Endodermal cell (in vitro differentiated cells): ENCODE results near the gene TENT5C. TPM values are rescaled to one million over a fixed set of nuclear protein-coding genes. Genes with fewer than 3 reads are reported as not detected.

Experiments used
- DNase-seq: peaks from one replicate; pipeline ENCODE4 v3.0.0-alpha.2; 2017
- H3K27ac ChIP-seq: 2 replicates; pipeline ENCODE4 v1.5.1; 2013; ENCODE audit warnings: mild to moderate bottlenecking, low read depth, low read length, moderate library complexity
- H3K27me3 ChIP-seq: 2 replicates; pipeline ENCODE4 v1.6.1; 2013; ENCODE audit warnings: mild to moderate bottlenecking, low read length, moderate library complexity; ENCODE audit not compliant: insufficient read depth, control insufficient read depth, poor library complexity, severe bottlenecking
- H3K36me3 ChIP-seq: 2 replicates; pipeline ENCODE4 v1.7.0; 2013; ENCODE audit warnings: mild to moderate bottlenecking, low read length, moderate library complexity; ENCODE audit not compliant: control insufficient read depth, insufficient read depth
- H3K4me1 ChIP-seq: one replicate; pipeline ENCODE4 v1.7.0; 2013; ENCODE audit warnings: low read length; ENCODE audit not compliant: control insufficient read depth, insufficient read depth
- H3K4me3 ChIP-seq: 2 replicates; pipeline ENCODE4 v1.5.1; 2013; ENCODE audit warnings: mild to moderate bottlenecking, low read length, moderate library complexity
- H3K9ac ChIP-seq: 2 replicates; pipeline ENCODE4 v1.6.1; 2013; ENCODE audit warnings: mild to moderate bottlenecking, low read length, moderate library complexity; ENCODE audit not compliant: poor library complexity, severe bottlenecking; ENCODE audit errors: extremely low read depth
- H3K9me3 ChIP-seq: 2 replicates; pipeline ENCODE4 v1.6.1; 2013; ENCODE audit warnings: mild to moderate bottlenecking, low read length, moderate library complexity; ENCODE audit not compliant: control insufficient read depth
- H3K27ac Mint-ChIP-seq: 2 replicates; pipeline ENCODE4 v1.8.0; 2020; ENCODE audit warnings: mixed read lengths
- H3K27me3 Mint-ChIP-seq: 2 replicates; pipeline ENCODE4 v1.8.0; 2021; ENCODE audit warnings: mild to moderate bottlenecking, mixed read lengths; ENCODE audit not compliant: insufficient read depth
- H3K36me3 Mint-ChIP-seq: 2 replicates; pipeline ENCODE4 v1.8.0; 2020; ENCODE audit warnings: low read depth, mixed read lengths
- H3K4me1 Mint-ChIP-seq: 2 replicates; pipeline ENCODE4 v1.8.0; 2020; ENCODE audit warnings: mixed read lengths
- H3K4me3 Mint-ChIP-seq: 2 replicates; pipeline ENCODE4 v1.8.0; 2020; ENCODE audit warnings: mild to moderate bottlenecking, moderate library complexity, mixed read lengths
- H3K9me3 Mint-ChIP-seq: 2 replicates; pipeline ENCODE4 v1.8.0; 2020; ENCODE audit warnings: mild to moderate bottlenecking, mixed read lengths
- CTCF ChIP-seq: fragments of 200-600 bp; sonication (generic); conservative IDR thresholded peaks from 2 replicates; pipeline ENCODE4 v1.5.0; 2021; ENCODE audit warnings: antibody characterized with exemption, mild to moderate bottlenecking
- WGBS, 2 experiments: methylation state at CpG; one replicate each; pipeline versions ENCODE4 v1.1.5 to v1.1.7; 2013; ENCODE audit warnings: missing lambda C conversion rate in 2 of 2, mixed read lengths in 1 of 2; ENCODE audit not compliant: insufficient coverage in 1 of 2, insufficient read length in 1 of 2; 5-methylcytosine and 5-hydroxymethylcytosine counted together
- total RNA-seq, 2 donors: library from RNA; stranded (reverse); fragmentation: NEBNext Ultra II Directional in 1 of 2; extraction: Animal tissue kit (Norgen Biotek cat#: 25700) in 1 of 2; gene quantifications; 2 replicates in 1 of 2; 3 replicates in 1 of 2; pipeline ENCODE4 v1.2.1, GENCODE V29; 2021

The TENT5C gene
- total RNA-seq, 2 donors from 2014 or later: 1.0 to 1.4 TPM

- Histone ChIP-seq H3K27ac (no peak overlapping the region), H3K27me3 (peaks cover 20% of the 10 kb centered on the region), H3K4me3 (no peak overlapping the region), H3K9ac (no peak overlapping the region), H3K4me1 (no peaks in the 10 kb centered on the region), H3K36me3 (no peaks in the 10 kb centered on the region), H3K9me3 (no peaks in the 10 kb centered on the region)
- Mint-ChIP-seq H3K36me3 (no peaks in the 10 kb centered on the region), H3K27ac (no peak overlapping the region), H3K4me1 (peaks cover 4% of the 10 kb centered on the region), H3K9me3 (no peaks in the 10 kb centered on the region), H3K27me3 (peaks cover 20% of the 10 kb centered on the region), H3K4me3 (no peak overlapping the region)
- WGBS, 2 experiments: 89 to 95% methylated on average over 7 of the region's 7 CpGs
- DNase-seq: no peak
- TF ChIP-seq CTCF: no peak
Measured at GRCh38 chr1:117600325-117600943, 5.4 kb upstream of the TENT5C start.

GRCh38 chr1:117600966-117601365, 4.9 kb upstream of the TENT5C start:
- 94 to 98% methylated on average over 4 of the region's 4 CpGs for WGBS, 2 experiments

GRCh38 chr1:117602862-117603261, 3.0 kb upstream of the TENT5C start:
- no peak for TF ChIP-seq CTCF

More at GRCh38 chr1:117600966-117601365, 4.9 kb upstream of the TENT5C start:
- H3K4me1 Mint-ChIP-seq: peaks cover 4% of the 10 kb centered on the region
- no peaks in the 10 kb centered on the region for H3K9me3 Mint-ChIP-seq
- DNase-seq: no peak
- no peak for TF ChIP-seq CTCF
- H3K27ac Mint-ChIP-seq: no peak overlapping the region
- H3K27me3 ChIP-seq: peaks cover 20% of the 10 kb centered on the region
- no peaks in the 10 kb centered on the region for H3K9me3 ChIP-seq
- no peak overlapping the region for H3K4me3 ChIP-seq
- H3K36me3 ChIP-seq: no peaks in the 10 kb centered on the region
- no peak overlapping the region for H3K4me3 Mint-ChIP-seq
- no peaks in the 10 kb centered on the region for H3K36me3 Mint-ChIP-seq
- H3K4me1 ChIP-seq: no peaks in the 10 kb centered on the region
- H3K27ac ChIP-seq: no peak overlapping the region
- H3K9ac ChIP-seq: no peak overlapping the region
- H3K27me3 Mint-ChIP-seq: peaks cover 20% of the 10 kb centered on the region

More at GRCh38 chr1:117602862-117603261, 3.0 kb upstream of the TENT5C start:
- no peaks in the 10 kb centered on the region for H3K36me3 ChIP-seq
- Mint-ChIP-seq H3K36me3 (no peaks in the 10 kb centered on the region), H3K4me1 (peaks cover 11% of the 10 kb centered on the region), H3K27me3 (peaks cover 30% of the 10 kb centered on the region), H3K9me3 (no peaks in the 10 kb centered on the region), H3K27ac (no peak overlapping the region), H3K4me3 (no peak overlapping the region)
- H3K9ac ChIP-seq: no peak overlapping the region
- peaks cover 5% of the 10 kb centered on the region for H3K4me1 ChIP-seq
- DNase-seq: no peak
- no peaks in the 10 kb centered on the region for H3K9me3 ChIP-seq
- 79 to 84% methylated on average over 2 to 4 of the region's 4 CpGs for WGBS, 2 experiments
- H3K27ac ChIP-seq: no peak overlapping the region
- peaks cover 33% of the 10 kb centered on the region for H3K27me3 ChIP-seq
- no peak overlapping the region for H3K4me3 ChIP-seq
